Ascending aorta (tissue), 2 donors: ENCODE measurements around the gene KIRREL3. TPM values are rescaled to one million over a fixed set of nuclear protein-coding genes. Genes with fewer than 3 reads are reported as not detected.

ENCODE experiments used
- DNase-seq, 2 donors: peaks; one replicate each; pipeline ENCODE4 v3.0.0-alpha.2; 2019; ENCODE audit warnings: low spot score in 2 of 2
- H3K27ac ChIP-seq, 2 donors: fragments of 200-600 bp; sonication (generic); one replicate each; pipeline ENCODE4 v1.5.1; 2016 to 2017; ENCODE audit warnings: mild to moderate bottlenecking in 1 of 2
- H3K27me3 ChIP-seq: fragments of 200-600 bp; sonication (generic); one replicate; pipeline ENCODE4 v1.5.1; 2017
- H3K36me3 ChIP-seq, 2 donors: fragments of 200-600 bp; sonication (generic); one replicate each; pipeline ENCODE4 v1.5.1; 2016
- H3K4me1 ChIP-seq, 2 donors: fragments of 200-600 bp; sonication (generic); one replicate each; pipeline ENCODE4 v1.5.1; 2016 to 2017; ENCODE audit warnings: mild to moderate bottlenecking in 1 of 2
- H3K4me3 ChIP-seq, 2 donors: fragments of 200-600 bp; sonication (generic); one replicate each; pipeline ENCODE4 v1.5.1; 2016 to 2017; ENCODE audit warnings: mild to moderate bottlenecking in 1 of 2
- H3K9me3 ChIP-seq, 2 donors: fragments of 200-600 bp; sonication (generic); one replicate each; pipeline ENCODE4 v1.5.1; 2016
- intact Hi-C: fragments of 100-400 bp; cut with DNase I; formaldehyde crosslinking; loops from one replicate; pipeline ENCODE4 v1.15.1; 2023
- total RNA-seq: library from RNA; depleted of rRNA; stranded (reverse); fragments of >200 nt; gene quantifications from one replicate; pipeline ENCODE4 v1.1.0, GENCODE V29; 2016
- TF ChIP-seq, protein P1 (sequence below), 3 experiments: fragments of 200-600 bp in 2 of 3; fragments of 450-650 bp in 1 of 3; sonication (generic) in 2 of 3; IDR thresholded peaks; one replicate each; pipeline ENCODE4 v1.5.1; 2016 to 2019; ENCODE audit warnings: antibody characterized with exemption in 3 of 3, mild to moderate bottlenecking in 1 of 3, moderate library complexity in 1 of 3

The KIRREL3 gene
- total RNA-seq, 1 donor from 2014 or later, result not detected

- intact Hi-C loops, result no loop called here
- no peak overlapping the region for H3K4me3 ChIP-seq
- no peaks in the 10 kb centered on the region for H3K36me3 ChIP-seq
- no peak overlapping the region for H3K27ac ChIP-seq
- no peaks in the 10 kb centered on the region for H3K27me3 ChIP-seq
- TF ChIP-seq, protein P1, sequence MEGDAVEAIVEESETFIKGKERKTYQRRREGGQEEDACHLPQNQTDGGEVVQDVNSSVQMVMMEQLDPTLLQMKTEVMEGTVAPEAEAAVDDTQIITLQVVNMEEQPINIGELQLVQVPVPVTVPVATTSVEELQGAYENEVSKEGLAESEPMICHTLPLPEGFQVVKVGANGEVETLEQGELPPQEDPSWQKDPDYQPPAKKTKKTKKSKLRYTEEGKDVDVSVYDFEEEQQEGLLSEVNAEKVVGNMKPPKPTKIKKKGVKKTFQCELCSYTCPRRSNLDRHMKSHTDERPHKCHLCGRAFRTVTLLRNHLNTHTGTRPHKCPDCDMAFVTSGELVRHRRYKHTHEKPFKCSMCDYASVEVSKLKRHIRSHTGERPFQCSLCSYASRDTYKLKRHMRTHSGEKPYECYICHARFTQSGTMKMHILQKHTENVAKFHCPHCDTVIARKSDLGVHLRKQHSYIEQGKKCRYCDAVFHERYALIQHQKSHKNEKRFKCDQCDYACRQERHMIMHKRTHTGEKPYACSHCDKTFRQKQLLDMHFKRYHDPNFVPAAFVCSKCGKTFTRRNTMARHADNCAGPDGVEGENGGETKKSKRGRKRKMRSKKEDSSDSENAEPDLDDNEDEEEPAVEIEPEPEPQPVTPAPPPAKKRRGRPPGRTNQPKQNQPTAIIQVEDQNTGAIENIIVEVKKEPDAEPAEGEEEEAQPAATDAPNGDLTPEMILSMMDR (IDR thresholded peaks at IDR 0.05), result no peak
- H3K4me1 ChIP-seq, result no peaks in the 10 kb centered on the region
- no peak for DNase-seq
- no peaks in the 10 kb centered on the region for H3K9me3 ChIP-seq
Measured at GRCh38 chr11:126739499-126740145, 260.9 kb downstream of the KIRREL3 start.

DNA sequence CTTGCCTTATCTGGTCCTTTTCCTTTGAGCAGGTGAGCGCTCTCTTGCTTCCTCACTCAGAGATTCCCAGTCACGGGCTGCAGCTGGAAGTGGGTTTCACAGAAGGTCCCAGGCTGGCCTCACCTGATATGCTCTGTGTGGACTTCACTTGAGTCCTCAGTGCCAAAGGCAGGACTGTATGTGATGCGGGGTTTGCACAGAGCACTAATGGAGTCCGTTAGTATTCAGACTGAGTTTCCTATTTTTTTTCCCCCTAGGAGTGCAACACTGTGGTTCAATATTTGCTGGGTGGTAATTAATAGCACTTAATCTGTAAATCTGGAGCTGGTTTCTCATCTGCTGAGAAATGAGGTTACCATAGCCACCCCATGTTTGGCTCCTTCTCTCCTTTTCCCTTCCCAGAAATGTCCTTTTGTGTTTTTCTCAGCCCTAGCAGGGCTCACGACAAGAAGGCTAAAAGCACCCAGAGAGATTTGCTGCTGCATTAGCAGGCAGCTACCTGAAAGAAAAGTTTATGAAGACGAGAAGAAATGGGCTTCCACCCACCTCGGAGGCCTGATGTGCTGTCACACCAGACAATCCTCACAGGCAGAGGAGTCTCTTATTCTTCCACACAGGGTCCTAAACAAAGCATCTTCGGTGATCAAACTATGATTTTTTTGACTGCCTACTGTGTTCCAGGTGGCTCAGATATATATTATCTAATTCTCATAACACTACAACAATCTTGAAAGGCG lies 262.1 kb downstream of the KIRREL3 start:
- H3K9me3 ChIP-seq, result no peaks in the 10 kb centered on the region
- intact Hi-C loops, result no loop called here
- no peak overlapping the region for H3K27ac ChIP-seq
- DNase-seq, result no peak
- no peaks in the 10 kb centered on the region for H3K4me1 ChIP-seq
- TF ChIP-seq, protein P1 (IDR thresholded peaks at IDR 0.05), result no peak
- H3K36me3 ChIP-seq, result no peaks in the 10 kb centered on the region
- H3K27me3 ChIP-seq, result no peaks in the 10 kb centered on the region
- H3K4me3 ChIP-seq, result no peak overlapping the region

GRCh38 chr11:126736682-126737572 lies 263.6 kb downstream of the KIRREL3 start:
- Histone ChIP-seq H3K27me3 (no peaks in the 10 kb centered on the region), H3K9me3 (no peaks in the 10 kb centered on the region), H3K4me1 (no peaks in the 10 kb centered on the region), H3K27ac (no peak overlapping the region), H3K36me3 (no peaks in the 10 kb centered on the region), H3K4me3 (no peak overlapping the region)
- TF ChIP-seq, protein P1 (IDR thresholded peaks at IDR 0.05), result no peak
- DNase-seq, result no peak
- intact Hi-C loops, result no loop called here

DNA sequence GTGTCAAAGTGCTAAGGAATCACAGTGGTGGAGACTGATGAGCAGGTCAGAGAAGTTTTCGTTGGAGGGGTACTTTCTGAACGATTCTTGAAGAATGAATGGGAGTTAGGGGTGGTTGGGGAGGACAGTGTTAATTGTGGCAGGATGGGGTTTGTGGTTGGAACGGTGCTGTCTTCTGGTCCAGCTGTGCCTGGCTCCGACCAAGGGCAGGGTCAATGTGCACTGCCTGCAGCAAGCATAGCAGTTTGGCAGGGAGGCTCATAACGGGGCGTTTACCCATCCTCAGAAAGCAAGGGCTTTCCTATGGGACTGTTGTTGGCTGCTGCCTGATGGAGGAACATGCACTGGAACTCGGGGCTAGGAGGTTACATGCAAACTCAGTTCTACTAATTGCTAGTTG lies 265.8 kb downstream of the KIRREL3 start:
- Histone ChIP-seq H3K9me3 (no peaks in the 10 kb centered on the region), H3K27ac (no peak overlapping the region), H3K4me3 (no peak overlapping the region), H3K27me3 (no peaks in the 10 kb centered on the region), H3K36me3 (no peaks in the 10 kb centered on the region), H3K4me1 (no peaks in the 10 kb centered on the region)
- intact Hi-C loops, result no loop called here
- TF ChIP-seq, protein P1 (IDR thresholded peaks at IDR 0.05), result no peak
- no peak for DNase-seq

GRCh38 chr11:126733685-126734084 lies 266.9 kb downstream of the KIRREL3 start:
- TF ChIP-seq, protein P1 (IDR thresholded peaks at IDR 0.05), result no peak
- H3K9me3 ChIP-seq, result no peaks in the 10 kb centered on the region
- intact Hi-C loops, result no loop called here

More at GRCh38 chr11:126733685-126734084, 266.9 kb downstream of the KIRREL3 start:
- no peaks in the 10 kb centered on the region for H3K36me3 ChIP-seq
- no peak overlapping the region for H3K4me3 ChIP-seq
- no peaks in the 10 kb centered on the region for H3K27me3 ChIP-seq
- no peak overlapping the region for H3K27ac ChIP-seq
- no peak for DNase-seq
- no peaks in the 10 kb centered on the region for H3K4me1 ChIP-seq
